ENCODE measurements around the gene TSPAN7.

TSPAN7 gene

DNA sequence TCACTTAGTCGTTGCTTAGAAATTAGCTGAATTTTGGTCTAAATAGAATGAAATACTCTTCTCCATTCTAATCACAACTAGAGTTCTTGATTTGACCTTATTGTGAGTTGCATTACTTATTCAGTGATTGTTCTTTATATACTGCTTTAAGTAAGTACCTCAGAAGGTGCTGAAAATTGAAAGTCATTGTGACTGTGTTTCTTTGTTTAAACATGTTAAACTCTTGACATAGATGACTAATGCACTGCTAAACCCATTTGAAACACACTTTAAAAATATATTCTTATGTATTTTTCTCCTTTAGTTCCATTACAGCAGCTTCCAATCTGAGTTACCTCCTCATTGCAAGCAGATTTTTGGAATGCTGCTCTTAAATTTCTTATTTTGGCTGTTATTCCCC, 9.1 kb downstream of the TSPAN7 start:
- H3K36me3 ChIP-seq (ENCODE audit: low read depth), result no peaks in the 10 kb centered on the region
- no peak overlapping the region for H3K27ac ChIP-seq (ENCODE audit: poor library complexity, severe bottlenecking)
- H3K4me3 ChIP-seq (ENCODE audit: severe bottlenecking), result no peak overlapping the region
- no peaks in the 10 kb centered on the region for H3K27me3 ChIP-seq (ENCODE audit: insufficient read depth, poor library complexity, severe bottlenecking)
- DNase-seq (ENCODE audit: low spot score), result no peak
- H3K4me1 ChIP-seq (ENCODE audit: insufficient read depth, poor library complexity, severe bottlenecking), result no peaks in the 10 kb centered on the region
- no peaks in the 10 kb centered on the region for H3K9me3 ChIP-seq (ENCODE audit: severe bottlenecking)
- ATAC-seq (ENCODE audit: low read depth), result no peak
- TF ChIP-seq, protein P1, sequence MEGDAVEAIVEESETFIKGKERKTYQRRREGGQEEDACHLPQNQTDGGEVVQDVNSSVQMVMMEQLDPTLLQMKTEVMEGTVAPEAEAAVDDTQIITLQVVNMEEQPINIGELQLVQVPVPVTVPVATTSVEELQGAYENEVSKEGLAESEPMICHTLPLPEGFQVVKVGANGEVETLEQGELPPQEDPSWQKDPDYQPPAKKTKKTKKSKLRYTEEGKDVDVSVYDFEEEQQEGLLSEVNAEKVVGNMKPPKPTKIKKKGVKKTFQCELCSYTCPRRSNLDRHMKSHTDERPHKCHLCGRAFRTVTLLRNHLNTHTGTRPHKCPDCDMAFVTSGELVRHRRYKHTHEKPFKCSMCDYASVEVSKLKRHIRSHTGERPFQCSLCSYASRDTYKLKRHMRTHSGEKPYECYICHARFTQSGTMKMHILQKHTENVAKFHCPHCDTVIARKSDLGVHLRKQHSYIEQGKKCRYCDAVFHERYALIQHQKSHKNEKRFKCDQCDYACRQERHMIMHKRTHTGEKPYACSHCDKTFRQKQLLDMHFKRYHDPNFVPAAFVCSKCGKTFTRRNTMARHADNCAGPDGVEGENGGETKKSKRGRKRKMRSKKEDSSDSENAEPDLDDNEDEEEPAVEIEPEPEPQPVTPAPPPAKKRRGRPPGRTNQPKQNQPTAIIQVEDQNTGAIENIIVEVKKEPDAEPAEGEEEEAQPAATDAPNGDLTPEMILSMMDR (IDR thresholded peaks at IDR 0.05; ENCODE audit: poor library complexity, severe bottlenecking), result no peak

DNA sequence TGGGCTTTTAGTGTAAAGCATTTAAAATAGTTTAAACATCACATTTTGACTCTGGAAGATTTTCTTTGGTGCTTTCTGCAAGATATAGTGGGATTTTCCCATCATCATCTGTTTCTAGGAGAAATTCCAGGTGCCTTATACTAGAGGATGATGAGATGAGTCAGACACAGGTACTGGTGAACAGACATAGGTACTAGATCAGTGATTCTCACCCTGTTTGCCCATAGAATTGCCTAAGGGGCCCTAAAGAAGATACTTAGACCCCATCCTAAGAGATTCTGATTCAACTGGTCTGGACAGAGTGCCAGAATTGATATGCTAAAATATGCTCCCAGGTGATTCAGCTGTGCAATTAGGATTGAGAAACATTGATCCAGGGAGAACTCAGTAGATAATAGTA, 9.7 kb downstream of the TSPAN7 start:
- H3K27ac ChIP-seq (ENCODE audit: poor library complexity, severe bottlenecking), result no peak overlapping the region
- H3K4me3 ChIP-seq (ENCODE audit: severe bottlenecking), result no peak overlapping the region
- H3K9me3 ChIP-seq (ENCODE audit: severe bottlenecking), result no peaks in the 10 kb centered on the region
- TF ChIP-seq, protein P1 (IDR thresholded peaks at IDR 0.05; ENCODE audit: poor library complexity, severe bottlenecking), result no peak
- H3K4me1 ChIP-seq (ENCODE audit: insufficient read depth, poor library complexity, severe bottlenecking), result no peaks in the 10 kb centered on the region
- ATAC-seq (ENCODE audit: low read depth) (no peak), DNase-seq (ENCODE audit: low spot score) (no peak)
- H3K27me3 ChIP-seq (ENCODE audit: insufficient read depth, poor library complexity, severe bottlenecking), result no peaks in the 10 kb centered on the region
- H3K36me3 ChIP-seq (ENCODE audit: low read depth), result no peaks in the 10 kb centered on the region

GRCh38 chrX:38574858-38575257, 13.5 kb downstream of the TSPAN7 start:
- Histone ChIP-seq H3K27ac (ENCODE audit: poor library complexity, severe bottlenecking) (no peak overlapping the region), H3K4me3 (ENCODE audit: severe bottlenecking) (no peak overlapping the region), H3K36me3 (ENCODE audit: low read depth) (no peaks in the 10 kb centered on the region), H3K9me3 (ENCODE audit: severe bottlenecking) (no peaks in the 10 kb centered on the region), H3K27me3 (ENCODE audit: insufficient read depth, poor library complexity, severe bottlenecking) (no peaks in the 10 kb centered on the region), H3K4me1 (ENCODE audit: insufficient read depth, poor library complexity, severe bottlenecking) (no peaks in the 10 kb centered on the region)
- DNase-seq (ENCODE audit: low spot score) (no peak), ATAC-seq (ENCODE audit: low read depth) (no peak)
- TF ChIP-seq, protein P1 (IDR thresholded peaks at IDR 0.05; ENCODE audit: poor library complexity, severe bottlenecking), result no peak

GRCh38 chrX:38575888-38576287, 14.5 kb downstream of the TSPAN7 start:
- Histone ChIP-seq H3K4me3 (ENCODE audit: severe bottlenecking) (no peak overlapping the region), H3K27me3 (ENCODE audit: insufficient read depth, poor library complexity, severe bottlenecking) (no peaks in the 10 kb centered on the region), H3K4me1 (ENCODE audit: insufficient read depth, poor library complexity, severe bottlenecking) (no peaks in the 10 kb centered on the region), H3K36me3 (ENCODE audit: low read depth) (no peaks in the 10 kb centered on the region), H3K27ac (ENCODE audit: poor library complexity, severe bottlenecking) (no peak overlapping the region), H3K9me3 (ENCODE audit: severe bottlenecking) (no peaks in the 10 kb centered on the region)
- TF ChIP-seq, protein P1 (IDR thresholded peaks at IDR 0.05; ENCODE audit: poor library complexity, severe bottlenecking), result no peak
- no peak for ATAC-seq (ENCODE audit: low read depth)
- DNase-seq (ENCODE audit: low spot score), result no peak

GRCh38 chrX:38577738-38578137, 16.4 kb downstream of the TSPAN7 start:
- Histone ChIP-seq H3K4me1 (ENCODE audit: insufficient read depth, poor library complexity, severe bottlenecking) (no peaks in the 10 kb centered on the region), H3K27me3 (ENCODE audit: insufficient read depth, poor library complexity, severe bottlenecking) (no peaks in the 10 kb centered on the region), H3K9me3 (ENCODE audit: severe bottlenecking) (no peaks in the 10 kb centered on the region), H3K4me3 (ENCODE audit: severe bottlenecking) (no peak overlapping the region), H3K27ac (ENCODE audit: poor library complexity, severe bottlenecking) (no peak overlapping the region), H3K36me3 (ENCODE audit: low read depth) (no peaks in the 10 kb centered on the region)
- ATAC-seq (ENCODE audit: low read depth), result no peak
- TF ChIP-seq, protein P1 (IDR thresholded peaks at IDR 0.05; ENCODE audit: poor library complexity, severe bottlenecking), result no peak
- no peak for DNase-seq (ENCODE audit: low spot score)

Measured in RWPE2 (cell line).